GM12878 (cell line): Measurements from ENCODE around the gene MRPS18A. TPM values are rescaled to one million over a fixed set of nuclear protein-coding genes. Genes with fewer than 3 reads are reported as not detected.

Source experiments
- ATAC-seq: fragments of 200-7000 bp; cut with Tn5 transposase; 3 replicates; pipeline ENCODE4 v1.9.1; 2020; ENCODE audit warnings: mild to moderate bottlenecking, moderate library complexity
- BruUV-seq: library from RNA; stranded (reverse); fragments of 400-500 nt; replicated peaks from 2 replicates; lab custom pipeline; 2021; lab: Mats Ljungman, UMichigan
- CTCF ChIA-PET: fragments of 300-600 bp; sonication (Branson Sonifier 250); formaldehyde crosslinking; extraction: SDS; loops from one replicate; lab custom pipeline; 2021; ENCODE audit warnings: inconsistent platforms; lab: Yijun Ruan, JAX
- POLR2A ChIA-PET: fragments of 350-600 bp; formaldehyde crosslinking; extraction: SDS; loops from one replicate; lab custom pipeline; 2021; ENCODE audit warnings: inconsistent platforms; lab: Charles Lee
- RAD21 ChIA-PET: fragments of 300-600 bp; sonication (Branson Sonifier 250); formaldehyde crosslinking; loops from one replicate; lab custom pipeline; 2023; ENCODE audit warnings: antibody characterized with exemption; ENCODE audit not compliant: unreplicated experiment; lab: Charles Lee
- SMC1A ChIA-PET: fragments of 300-600 bp; sonication (Branson Sonifier 250); formaldehyde crosslinking; loops from one replicate; lab custom pipeline; 2023; ENCODE audit not compliant: unreplicated experiment, uncharacterized antibody; lab: Charles Lee
- DNase-seq: peaks from one replicate; pipeline ENCODE4 v3.0.0-alpha.2; 2011; ENCODE audit warnings: low read depth, low spot score
- FAIRE-seq: peaks from 3 replicates; lab custom pipeline; 2011; peaks lifted over from hg19 to GRCh38; lab: Jason Lieb, UNC
- H2AFZ ChIP-seq: 2 replicates; pipeline ENCODE4 v1.6.0; 2011; ENCODE audit warnings: low read depth, low read length, control low read depth; ENCODE audit not compliant: control insufficient read depth
- H3K27ac ChIP-seq: 2 replicates; pipeline ENCODE4 v1.5.1; 2011; ENCODE audit warnings: control low read depth; ENCODE audit not compliant: control insufficient read depth, insufficient read depth
- H3K27me3 ChIP-seq, 2 experiments: replicated peaks in 1 of 2; 2 replicates each; pipeline versions ENCODE4 v1.6.0 to v1.6.1; 2011; ENCODE audit warnings: low read length in 1 of 2; ENCODE audit not compliant: control insufficient read depth in 2 of 2, insufficient read depth in 2 of 2
- H3K36me3 ChIP-seq, 2 experiments: 2 replicates each; pipeline ENCODE4 v1.5.1; 2011; ENCODE audit warnings: low read length in 1 of 2; ENCODE audit not compliant: control insufficient read depth in 2 of 2, insufficient read depth in 2 of 2
- H3K4me1 ChIP-seq: 2 replicates; pipeline ENCODE4 v1.6.1; 2011; ENCODE audit warnings: mild to moderate bottlenecking, low read length, moderate library complexity, mixed read lengths; ENCODE audit not compliant: control insufficient read depth, insufficient read depth
- H3K4me2 ChIP-seq: 2 replicates; pipeline ENCODE4 v1.6.0; 2011; ENCODE audit warnings: control low read depth; ENCODE audit not compliant: control insufficient read depth, insufficient read depth
- H3K4me3 ChIP-seq: fragments of 200-600 bp; sonication (generic); 2 replicates; pipeline ENCODE4 v1.5.1; 2016
- H3K79me2 ChIP-seq: 2 replicates; pipeline ENCODE4 v1.6.0; 2011; ENCODE audit warnings: low read length; ENCODE audit not compliant: control insufficient read depth, insufficient read depth
- H3K9ac ChIP-seq: 2 replicates; pipeline ENCODE4 v1.8.0; 2011; ENCODE audit warnings: low read length, control low read depth, mixed read lengths; ENCODE audit not compliant: control insufficient read depth, insufficient read depth
- H3K9me3 ChIP-seq: replicated peaks from 3 replicates; pipeline ENCODE4 v1.5.1; 2011; ENCODE audit warnings: mild to moderate bottlenecking, low read length; ENCODE audit not compliant: control insufficient read depth, insufficient read depth
- H4K20me1 ChIP-seq: 2 replicates; pipeline ENCODE4 v1.6.0; 2011; ENCODE audit not compliant: control insufficient read depth, insufficient read depth
- CBFB ChIP-seq: IDR thresholded peaks from 2 replicates; pipeline ENCODE4 v1.6.1; 2016; ENCODE audit warnings: antibody characterized with exemption, low read depth
- CTCF ChIP-seq, 3 experiments: IDR thresholded peaks in 2 of 3; conservative IDR thresholded peaks in 1 of 3; 2 replicates each; pipeline ENCODE4 v1.5.1; 2011; ENCODE audit warnings: low read depth in 3 of 3, low read length in 3 of 3, mild to moderate bottlenecking in 3 of 3, control low read depth in 2 of 3, moderate library complexity in 2 of 3, inconsistent platforms in 1 of 3, mixed read lengths in 1 of 3; ENCODE audit not compliant: control insufficient read depth in 2 of 3, insufficient read depth in 1 of 3; ENCODE audit errors: extremely low read depth in 1 of 3
- EED ChIP-seq: sonication (generic); IDR thresholded peaks from 2 replicates; pipeline ENCODE4 v1.6.1; 2016; ENCODE audit warnings: antibody characterized with exemption, low read depth
- ESRRA ChIP-seq: IDR thresholded peaks from 2 replicates; pipeline ENCODE4 v1.6.1; 2012; ENCODE audit warnings: mild to moderate bottlenecking, low read length, improper control_type of control experiment
- FOS ChIP-seq: IDR thresholded peaks from 3 replicates; pipeline ENCODE4 v1.6.1; 2011; ENCODE audit warnings: borderline replicate concordance; ENCODE audit not compliant: insufficient read length; ENCODE audit errors: extremely low read depth
- GATAD2B ChIP-seq: fragments of 450-650 bp; conservative IDR thresholded peaks from 2 replicates; pipeline ENCODE4 v1.6.1; 2017; ENCODE audit warnings: low read depth, mild to moderate bottlenecking, moderate library complexity
- HDGF ChIP-seq: fragments of 450-650 bp; IDR thresholded peaks from 2 replicates; pipeline ENCODE4 v1.6.1; 2016; ENCODE audit warnings: antibody characterized with exemption
- IKZF1 ChIP-seq: fragments of 450-650 bp; conservative IDR thresholded peaks from 2 replicates; pipeline ENCODE4 v1.6.1; 2017; ENCODE audit warnings: antibody characterized with exemption, mild to moderate bottlenecking
- IKZF2 ChIP-seq, 2 experiments: fragments of 450-650 bp; IDR thresholded peaks; 2 replicates each; pipeline ENCODE4 v1.6.1; 2017; ENCODE audit warnings: mild to moderate bottlenecking in 2 of 2, moderate library complexity in 2 of 2
- IRF4 ChIP-seq: IDR thresholded peaks from 2 replicates; pipeline ENCODE4 v1.6.1; 2011; ENCODE audit warnings: low read depth, low read length
- MEF2A ChIP-seq: IDR thresholded peaks from 2 replicates; pipeline ENCODE4 v1.6.1; 2011; ENCODE audit warnings: low read depth, mild to moderate bottlenecking, low read length, moderate library complexity; ENCODE audit not compliant: insufficient read depth
- MEF2B ChIP-seq: fragments of 450-650 bp; IDR thresholded peaks from 2 replicates; pipeline ENCODE4 v1.6.1; 2018; ENCODE audit warnings: mild to moderate bottlenecking, moderate library complexity; ENCODE audit not compliant: partially characterized antibody, poor library complexity, severe bottlenecking
- RAD21 ChIP-seq: IDR thresholded peaks from 2 replicates; pipeline ENCODE4 v1.6.1; 2011; ENCODE audit warnings: mild to moderate bottlenecking, low read depth, low read length, moderate library complexity; ENCODE audit not compliant: insufficient read depth
- RB1 ChIP-seq: fragments of 450-650 bp; formaldehyde crosslinking; IDR thresholded peaks from 2 replicates; pipeline ENCODE4 v1.6.1; 2017; ENCODE audit warnings: mild to moderate bottlenecking, borderline replicate concordance
- RELA ChIP-seq: fragments of 450-650 bp; IDR thresholded peaks from 2 replicates; pipeline ENCODE4 v1.8.0; 2014; ENCODE audit warnings: borderline replicate concordance; ENCODE audit not compliant: partially characterized antibody
- RELB ChIP-seq: fragments of 450-650 bp; IDR thresholded peaks from 2 replicates; pipeline ENCODE4 v1.6.1; 2017; ENCODE audit warnings: low read depth, mild to moderate bottlenecking, moderate library complexity
- SMARCA5 ChIP-seq: fragments of 450-650 bp; IDR thresholded peaks from 2 replicates; pipeline ENCODE4 v1.6.1; 2017; ENCODE audit warnings: mild to moderate bottlenecking
- SMC3 ChIP-seq: IDR thresholded peaks from 2 replicates; pipeline ENCODE4 v1.6.1; 2011; ENCODE audit warnings: low read length, improper control_type of control experiment, borderline replicate concordance
- SP1 ChIP-seq: IDR thresholded peaks from one replicate; pipeline ENCODE4 v1.6.1; 2011; ENCODE audit warnings: low read depth, low read length
- STAT1 ChIP-seq: fragments of 450-650 bp; conservative IDR thresholded peaks from 2 replicates; pipeline ENCODE4 v1.6.1; 2014; ENCODE audit warnings: antibody characterized with exemption, mild to moderate bottlenecking
- WGBS: methylation state at CpG from one replicate; pipeline ENCODE4 v1.1.6; 2016; ENCODE audit warnings: low lambda C conversion rate; ENCODE audit not compliant: insufficient replicate concordance, insufficient coverage; ENCODE audit errors: missing lambda C conversion rate; 5-methylcytosine and 5-hydroxymethylcytosine counted together
- in situ Hi-C: fragments of 300-500 bp; cut with MboI; formaldehyde crosslinking; loops from 9 replicates; pipeline ENCODE4 v1.14.3; 2018; ENCODE audit warnings: mixed read lengths
- intact Hi-C: fragments of 100-400 bp; cut with micrococcal nuclease; formaldehyde crosslinking; loops from one replicate; pipeline ENCODE4 v1.14.2; 2022; ENCODE audit not compliant: unreplicated experiment
- polyA plus RNA-seq, 11 experiments: library from polyadenylated mRNA; depleted of rRNA in 4 of 11; unstranded in 6 of 11; stranded (reverse) in 5 of 11; fragments of >200 nt; fragmentation: Nextera tagmentation in 4 of 11; fragmentation: Illumina TruSeq in 1 of 11; extraction: Ambion mirVana in 4 of 11; extraction: Trizol in 1 of 11; gene quantifications; 1 replicate in 1 of 11; 2 replicates in 10 of 11; pipeline versions ENCODE4 v1.2.1 to v1.2.3, GENCODE V29; 2011 to 2016; ENCODE audit warnings: inconsistent platforms in 2 of 11, missing spikeins in 2 of 11, low read depth in 1 of 11
- total RNA-seq, 4 experiments: library from RNA; depleted of rRNA in 3 of 4; stranded (reverse); fragments of >200 nt in 3 of 4; fragmentation: Illumina TruSeq in 1 of 4; extraction: Trizol in 1 of 4; gene quantifications; 2 replicates each; pipeline versions ENCODE4 v1.2.1 to v1.2.3, GENCODE V29; 2013 to 2021

MRPS18A gene
- total and polyA plus RNA-seq, 10 of the 15 experiments (the other 5 are each of a cell fraction or from before 2014, with no cell fraction given), result 66.3 to 158 (median 98.7) TPM

- no peak overlapping the region for H3K27ac ChIP-seq
- ATAC-seq (peak; percentile 88), FAIRE-seq (peak; percentile 89), DNase-seq (no peak)
- no peaks in the 10 kb centered on the region for H4K20me1 ChIP-seq
- TF ChIP-seq CBFB, result no peak
- TF ChIP-seq MEF2A, result 0 out of 2 replicates have a peak, but pooled peaks have one; percentile 24
- peak; percentile 29; the same call in 1 of the 2 replicates for TF ChIP-seq RB1
- TF ChIP-seq IRF4, result 0 out of 2 replicates have a peak, but pooled peaks have one; percentile 16
- TF ChIP-seq SMC3, result peak; percentile 81; the same call in 1 of the 2 replicates
- peak in 1 of 2 experiments; percentile 26; a peak in 1 of 4 replicates for TF ChIP-seq IKZF2 (IDR thresholded peaks at IDR 0.05)
- peak; percentile 76 to 93 (median 81) for TF ChIP-seq CTCF (IDR thresholded peaks at IDR 0.05 in 2 of 3, conservative IDR thresholded peaks at IDR 0.05 in 1 of 3; ENCODE audit: control insufficient read depth in 2 of 3, extremely low read depth in 1 of 3, insufficient read depth in 1 of 3, low read depth in 3 of 3, low read length in 3 of 3)
- no peak for TF ChIP-seq ESRRA
- peak; percentile 82 for TF ChIP-seq RAD21
- TF ChIP-seq FOS, result no peak
- TF ChIP-seq RELA, result peak; percentile 49
- peak; percentile 38 for TF ChIP-seq IKZF1
- peak; percentile 65; the same call in 1 of the 2 replicates for TF ChIP-seq HDGF
- no peak for TF ChIP-seq MEF2B
- TF ChIP-seq RELB, result no peak
- TF ChIP-seq GATAD2B, result peak; percentile 47; the same call in 1 of the 2 replicates
- TF ChIP-seq SP1, result no peak
- TF ChIP-seq SMARCA5, result no peak
- TF ChIP-seq EED, result peak; percentile 44; the same call in 1 of the 2 replicates
- TF ChIP-seq STAT1, result 0 out of 2 replicates have a peak, but pooled peaks have one; percentile 33
- H3K36me3 ChIP-seq, result no peaks in the 10 kb centered on the region
- intact Hi-C loops (loop anchor here (1.0 to 5.0 kb wide), 4 partner anchors 33 to 350 kb away; no protein-coding TSS in a partner anchor), in situ Hi-C loops (loop anchor here (5.0 kb wide), 1 partner anchor 353 kb away; no protein-coding TSS in a partner anchor)
- SMC1A ChIA-PET, result interaction anchor here (0.9 to 5.8 kb wide), 20 partner anchors 9 to 356 kb away, joined by 3 to 87 read pairs (median 6); partner anchors contain the start of genes MRPS18A and VEGFA
- no peak overlapping the region for H3K9ac ChIP-seq
- H3K4me1 ChIP-seq, result peaks cover 24% of the 10 kb centered on the region
- no TSS peak for BruUV-seq
- POLR2A ChIA-PET, result interaction anchor here (0.5 to 2.0 kb wide), 7 partner anchors 19 to 514 kb away, joined by 3 to 15 read pairs (median 7); partner anchors contain the start of gene VEGFA
- no peaks in the 10 kb centered on the region; the same call in 1 of the 2 replicates for H3K79me2 ChIP-seq
- peak overlapping the region; percentile 49 for H2AFZ ChIP-seq
- WGBS, result 34% methylated on average over 9 of the region's 9 CpGs
- H3K27me3 ChIP-seq, result no peaks in the 10 kb centered on the region
- H3K9me3 ChIP-seq, result no peaks in the 10 kb centered on the region
- peak overlapping the region; percentile 91; the same call in 1 of the 2 replicates for H3K4me2 ChIP-seq
- H3K4me3 ChIP-seq, result no peak overlapping the region
- CTCF ChIA-PET, result interaction anchor here (0.8 to 5.1 kb wide), 36 partner anchors 10 to 360 kb away, joined by 3 to 102 read pairs (median 6); partner anchors contain the start of genes MRPS18A and VEGFA
- RAD21 ChIA-PET, result interaction anchor here (0.6 to 2.7 kb wide), 24 partner anchors 9 to 355 kb away, joined by 3 to 76 read pairs (median 7); partner anchors contain the start of genes GTPBP2, MRPS18A and VEGFA
Measured at GRCh38 chr6:43723737-43724295, 36.2 kb upstream of the MRPS18A start.
